H9 (cell line): ENCODE measurements around the gene TEX11. TPM values are rescaled to one million over a fixed set of nuclear protein-coding genes. Genes with fewer than 3 reads are reported as not detected.

ENCODE experiments used
- DNase-seq: peaks from one replicate; pipeline ENCODE4 v3.0.0-alpha.2; 2017
- H2AFZ ChIP-seq: one replicate; pipeline ENCODE4 v1.6.1; 2013; ENCODE audit warnings: mild to moderate bottlenecking, low read length, control low read depth, moderate library complexity
- H2AK5ac ChIP-seq: 2 replicates; pipeline ENCODE4 v1.6.1; 2013; ENCODE audit warnings: low read length, control low read depth, mixed read lengths; ENCODE audit not compliant: insufficient read length
- H2BK120ac ChIP-seq: one replicate; pipeline ENCODE4 v1.6.1; 2013; ENCODE audit warnings: low read depth, mild to moderate bottlenecking, low read length, control low read depth, inconsistent platforms; ENCODE audit not compliant: poor library complexity, severe bottlenecking
- H2BK12ac ChIP-seq: 2 replicates; pipeline ENCODE4 v1.6.1; 2013; ENCODE audit warnings: low read length, control low read depth, mixed read lengths, low read depth; ENCODE audit not compliant: insufficient read length
- H2BK15ac ChIP-seq: 2 replicates; pipeline ENCODE4 v1.6.1; 2013; ENCODE audit warnings: low read depth, low read length, control low read depth
- H2BK20ac ChIP-seq: one replicate; pipeline ENCODE4 v1.6.1; 2013; ENCODE audit warnings: low read depth, mild to moderate bottlenecking, low read length, control low read depth, inconsistent platforms; ENCODE audit not compliant: poor library complexity, severe bottlenecking
- H2BK5ac ChIP-seq: 2 replicates; pipeline ENCODE4 v1.6.1; 2013; ENCODE audit warnings: low read length, control low read depth, mixed read lengths; ENCODE audit not compliant: insufficient read length
- H3K14ac ChIP-seq: 2 replicates; pipeline ENCODE4 v1.6.1; 2013; ENCODE audit warnings: low read length, control low read depth; ENCODE audit not compliant: insufficient read depth
- H3K18ac ChIP-seq: 2 replicates; pipeline ENCODE4 v1.6.1; 2013; ENCODE audit warnings: low read depth, mild to moderate bottlenecking, mixed read lengths, low read length, control low read depth; ENCODE audit not compliant: insufficient read length
- H3K23ac ChIP-seq: 2 replicates; pipeline ENCODE4 v1.6.1; 2013; ENCODE audit warnings: low read length, control low read depth, mixed read lengths, low read depth; ENCODE audit not compliant: insufficient read length
- H3K23me2 ChIP-seq: 2 replicates; pipeline ENCODE4 v1.6.1; 2013; ENCODE audit warnings: low read depth, mild to moderate bottlenecking, mixed read lengths, low read length, control low read depth; ENCODE audit not compliant: insufficient read length, poor library complexity, severe bottlenecking
- H3K27ac ChIP-seq: 2 replicates; pipeline ENCODE4 v1.5.1; 2013; ENCODE audit warnings: low read length, control low read depth, mixed read lengths, low read depth; ENCODE audit not compliant: insufficient read length
- H3K27me3 ChIP-seq: 2 replicates; pipeline ENCODE4 v1.6.1; 2013; ENCODE audit warnings: low read length, control low read depth, inconsistent platforms; ENCODE audit not compliant: insufficient read depth
- H3K4ac ChIP-seq: 2 replicates; pipeline ENCODE4 v1.6.1; 2013; ENCODE audit warnings: low read depth, mild to moderate bottlenecking, control low read depth, inconsistent platforms, low read length, moderate library complexity
- H3K4me1 ChIP-seq: 2 replicates; pipeline ENCODE4 v1.6.1; 2013; ENCODE audit warnings: low read length, control low read depth, inconsistent platforms; ENCODE audit not compliant: insufficient read depth
- H3K4me2 ChIP-seq: 2 replicates; pipeline ENCODE4 v1.6.1; 2013; ENCODE audit warnings: low read length, control low read depth, mixed read lengths; ENCODE audit not compliant: insufficient read length, insufficient read depth
- H3K56ac ChIP-seq: 2 replicates; pipeline ENCODE4 v1.6.1; 2013; ENCODE audit warnings: low read depth, mild to moderate bottlenecking, mixed read lengths, low read length, control low read depth; ENCODE audit not compliant: insufficient read length
- H3K79me1 ChIP-seq: 2 replicates; pipeline ENCODE4 v1.6.1; 2013; ENCODE audit warnings: low read depth, mild to moderate bottlenecking, moderate library complexity, low read length, control low read depth, inconsistent platforms; ENCODE audit not compliant: insufficient read depth, poor library complexity, severe bottlenecking
- H3K79me2 ChIP-seq: 2 replicates; pipeline ENCODE4 v1.6.1; 2013; ENCODE audit warnings: low read length, control low read depth, inconsistent platforms; ENCODE audit not compliant: insufficient read depth
- H3K9ac ChIP-seq: 2 replicates; pipeline ENCODE4 v1.6.1; 2013; ENCODE audit warnings: low read length, control low read depth, mixed read lengths; ENCODE audit not compliant: insufficient read length; ENCODE audit errors: extremely low read depth
- H3K9me3 ChIP-seq: one replicate; pipeline ENCODE4 v1.6.1; 2013; ENCODE audit warnings: low read depth, low read length, inconsistent platforms; ENCODE audit not compliant: control insufficient read depth
- H3T11ph ChIP-seq: one replicate; pipeline ENCODE4 v1.6.1; 2013; ENCODE audit warnings: mild to moderate bottlenecking, low read length, control low read depth, inconsistent platforms
- H4K20me1 ChIP-seq: one replicate; pipeline ENCODE4 v1.6.1; 2013; ENCODE audit not compliant: control insufficient read depth, insufficient read length, insufficient read depth
- H4K5ac ChIP-seq: 2 replicates; pipeline ENCODE4 v1.6.1; 2013; ENCODE audit warnings: low read depth, mild to moderate bottlenecking, mixed read lengths, low read length, control low read depth; ENCODE audit not compliant: insufficient read length
- H4K8ac ChIP-seq: replicated peaks from 2 replicates; pipeline ENCODE4 v1.6.1; 2013; ENCODE audit warnings: low read length, control low read depth, mixed read lengths, low read depth; ENCODE audit not compliant: insufficient read length
- H4K91ac ChIP-seq: 2 replicates; pipeline ENCODE4 v1.6.1; 2013; ENCODE audit warnings: low read depth, mild to moderate bottlenecking, moderate library complexity, mixed read lengths, low read length, control low read depth; ENCODE audit not compliant: insufficient read length
- H3K27ac Mint-ChIP-seq, 3 experiments: 2 replicates in 2 of 3; 3 replicates in 1 of 3; pipeline ENCODE4 v1.8.0; 2020 to 2021; ENCODE audit warnings: mixed read lengths in 3 of 3, mild to moderate bottlenecking in 1 of 3, moderate library complexity in 1 of 3
- H3K27me3 Mint-ChIP-seq: 2 replicates; pipeline ENCODE4 v1.8.0; 2021; ENCODE audit warnings: low read depth, mild to moderate bottlenecking, moderate library complexity, mixed read lengths
- H3K36me3 Mint-ChIP-seq, 3 experiments: 2 replicates in 2 of 3; 3 replicates in 1 of 3; pipeline ENCODE4 v1.8.0; 2020 to 2021; ENCODE audit warnings: low read depth in 3 of 3, mixed read lengths in 3 of 3; ENCODE audit not compliant: insufficient read depth in 1 of 3
- H3K4me1 Mint-ChIP-seq, 2 experiments: 2 replicates each; pipeline ENCODE4 v1.8.0; 2020; ENCODE audit warnings: mixed read lengths in 2 of 2
- H3K4me3 Mint-ChIP-seq, 2 experiments: 2 replicates in 1 of 2; 3 replicates in 1 of 2; pipeline ENCODE4 v1.8.0; 2020 to 2021; ENCODE audit warnings: mild to moderate bottlenecking in 2 of 2, mixed read lengths in 2 of 2, moderate library complexity in 1 of 2
- H3K9me3 Mint-ChIP-seq, 2 experiments: 2 replicates in 1 of 2; 3 replicates in 1 of 2; pipeline ENCODE4 v1.8.0; 2020; ENCODE audit warnings: mild to moderate bottlenecking in 2 of 2, mixed read lengths in 2 of 2, moderate library complexity in 1 of 2
- WGBS: extraction: QIAGEN DNeasy Blood & Tissue Kit; methylation state at CpG from one replicate; pipeline ENCODE4 v1.1.7; 2013; ENCODE audit warnings: missing lambda C conversion rate, low lambda C conversion rate, mixed read lengths; ENCODE audit not compliant: insufficient read length; ENCODE audit errors: extremely low coverage; 5-methylcytosine and 5-hydroxymethylcytosine counted together
- total RNA-seq: library from RNA; stranded (reverse); gene quantifications from 2 replicates; pipeline ENCODE4 v1.2.1, GENCODE V29; 2021
- TF ChIP-seq, protein P1 (sequence below): fragments of 200-600 bp; sonication (generic); conservative IDR thresholded peaks from 3 replicates; pipeline ENCODE4 v1.8.0; 2021; ENCODE audit warnings: antibody characterized with exemption, mild to moderate bottlenecking

TEX11 gene
- total RNA-seq, 1 experiment from 2014 or later: 0.22 TPM

- no peak overlapping the region for H3K18ac ChIP-seq
- H3T11ph ChIP-seq: no peak overlapping the region
- H3K4ac ChIP-seq: no peak overlapping the region
- H3K56ac ChIP-seq: no peak overlapping the region
- Mint-ChIP-seq H3K4me3 (no peak overlapping the region), H3K27ac (no peak overlapping the region), H3K27me3 (no peaks in the 10 kb centered on the region; the same call in 1 of the 2 replicates), H3K36me3 (peaks cover 6% of the 10 kb centered on the region in 3 experiments), H3K9me3 (peaks cover 52 to 64% of the 10 kb centered on the region in 2 experiments), H3K4me1 (no peaks in the 10 kb centered on the region)
- H3K9me3 ChIP-seq: peaks cover 4% of the 10 kb centered on the region
- no peak overlapping the region for H4K91ac ChIP-seq
- no peak overlapping the region for H2BK120ac ChIP-seq
- no peak for DNase-seq
- TF ChIP-seq, protein P1, sequence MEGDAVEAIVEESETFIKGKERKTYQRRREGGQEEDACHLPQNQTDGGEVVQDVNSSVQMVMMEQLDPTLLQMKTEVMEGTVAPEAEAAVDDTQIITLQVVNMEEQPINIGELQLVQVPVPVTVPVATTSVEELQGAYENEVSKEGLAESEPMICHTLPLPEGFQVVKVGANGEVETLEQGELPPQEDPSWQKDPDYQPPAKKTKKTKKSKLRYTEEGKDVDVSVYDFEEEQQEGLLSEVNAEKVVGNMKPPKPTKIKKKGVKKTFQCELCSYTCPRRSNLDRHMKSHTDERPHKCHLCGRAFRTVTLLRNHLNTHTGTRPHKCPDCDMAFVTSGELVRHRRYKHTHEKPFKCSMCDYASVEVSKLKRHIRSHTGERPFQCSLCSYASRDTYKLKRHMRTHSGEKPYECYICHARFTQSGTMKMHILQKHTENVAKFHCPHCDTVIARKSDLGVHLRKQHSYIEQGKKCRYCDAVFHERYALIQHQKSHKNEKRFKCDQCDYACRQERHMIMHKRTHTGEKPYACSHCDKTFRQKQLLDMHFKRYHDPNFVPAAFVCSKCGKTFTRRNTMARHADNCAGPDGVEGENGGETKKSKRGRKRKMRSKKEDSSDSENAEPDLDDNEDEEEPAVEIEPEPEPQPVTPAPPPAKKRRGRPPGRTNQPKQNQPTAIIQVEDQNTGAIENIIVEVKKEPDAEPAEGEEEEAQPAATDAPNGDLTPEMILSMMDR: no peak
- H2BK20ac ChIP-seq: no peak overlapping the region
- H3K79me1 ChIP-seq: no peaks in the 10 kb centered on the region
- H3K23me2 ChIP-seq: no peaks in the 10 kb centered on the region
- H2BK15ac ChIP-seq: no peak overlapping the region
- no peak overlapping the region for H2AFZ ChIP-seq
- WGBS: no CpG with 5 or more reads among the region's 2 CpGs
- no peaks in the 10 kb centered on the region for H3K79me2 ChIP-seq
- no peaks in the 10 kb centered on the region for H4K20me1 ChIP-seq
- no peak overlapping the region for H4K5ac ChIP-seq
- H4K8ac ChIP-seq: no peak overlapping the region
- no peaks in the 10 kb centered on the region for H3K27me3 ChIP-seq
- H3K27ac ChIP-seq: no peak overlapping the region
- H3K9ac ChIP-seq: no peak overlapping the region
- H3K14ac ChIP-seq: no peak overlapping the region
- H2BK12ac ChIP-seq: no peak overlapping the region
- H2AK5ac ChIP-seq: no peak overlapping the region
- H2BK5ac ChIP-seq: no peak overlapping the region
- no peak overlapping the region for H3K23ac ChIP-seq
- H3K4me1 ChIP-seq: no peaks in the 10 kb centered on the region
- H3K4me2 ChIP-seq: no peak overlapping the region
Observed at GRCh38 chrX:70635669-70636068, 272.8 kb downstream of the TEX11 start.
